GM19238 (cell line): ENCODE results near the gene ATXN1.

Experiments
- DNase-seq: peaks from one replicate; pipeline ENCODE4 v3.0.0; 2011; ENCODE audit warnings: low spot score; ENCODE audit not compliant: insufficient read length

ATXN1 gene

DNA sequence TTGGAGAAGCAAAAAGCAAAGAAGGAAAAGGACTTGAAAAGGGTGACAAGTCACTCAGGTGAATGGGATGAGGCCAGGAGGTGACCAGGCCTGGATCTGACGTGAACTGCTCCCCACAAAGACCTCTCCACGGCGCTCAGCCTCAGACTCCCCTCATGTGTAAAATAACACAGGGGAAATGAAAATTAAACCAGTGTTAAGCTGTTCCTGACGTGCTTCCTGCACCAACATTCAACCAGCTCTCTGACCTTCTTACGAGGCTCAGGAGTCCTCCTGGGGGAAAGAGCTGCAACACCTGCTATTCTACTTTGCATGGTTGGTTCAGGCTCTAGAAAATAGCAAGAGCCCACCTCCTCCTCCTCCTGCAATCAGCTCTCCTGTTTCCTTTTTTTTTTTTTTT, 256.7 kb downstream of the ATXN1 start:
- DNase-seq = no peak

DNA sequence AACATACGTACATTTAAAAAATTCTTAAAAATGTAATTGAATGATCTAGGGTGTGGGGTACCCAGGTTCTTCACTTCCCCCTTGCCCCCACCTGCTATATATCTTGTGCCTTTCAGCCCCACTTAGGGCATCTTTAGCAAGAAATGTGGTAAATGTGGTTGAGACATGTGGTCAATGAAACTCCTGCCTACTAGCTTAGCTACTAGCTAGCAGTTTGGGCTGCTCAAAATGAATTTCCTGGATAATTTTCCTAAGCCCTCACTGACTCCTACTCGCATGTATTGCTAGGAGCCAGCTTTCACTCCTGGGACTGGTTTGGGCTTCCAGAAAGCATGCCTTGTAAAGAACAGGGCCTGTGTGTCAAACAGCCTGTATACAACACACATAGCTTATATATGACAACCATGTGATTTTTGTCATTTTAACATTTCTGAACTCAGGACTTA, 257.3 kb downstream of the ATXN1 start:
- no peak for DNase-seq

DNA sequence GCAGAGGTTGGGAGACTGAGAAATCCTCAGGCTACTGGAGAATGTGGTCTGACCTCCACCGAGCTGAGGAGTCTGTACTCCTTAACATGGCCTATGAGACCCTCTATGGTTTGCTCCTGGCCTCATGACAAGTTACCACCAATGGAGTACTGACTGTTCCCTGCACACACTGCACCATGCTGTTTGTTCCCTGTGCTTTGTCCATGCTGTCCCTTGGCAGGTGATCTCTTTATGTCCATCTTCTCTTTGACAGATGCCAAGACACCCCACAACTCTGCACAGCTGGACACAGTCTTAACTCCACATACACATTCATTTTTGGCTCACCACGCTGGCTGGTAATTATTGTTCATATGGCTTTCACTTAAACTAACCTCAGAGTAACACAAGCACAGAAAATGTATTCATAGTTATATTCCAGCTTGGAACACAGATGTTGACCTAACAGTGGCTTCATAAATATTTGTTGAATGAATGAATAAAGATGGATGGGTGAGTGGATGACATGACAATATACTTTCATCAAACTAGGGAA, 258.0 kb downstream of the ATXN1 start:
- no peak for DNase-seq

DNA sequence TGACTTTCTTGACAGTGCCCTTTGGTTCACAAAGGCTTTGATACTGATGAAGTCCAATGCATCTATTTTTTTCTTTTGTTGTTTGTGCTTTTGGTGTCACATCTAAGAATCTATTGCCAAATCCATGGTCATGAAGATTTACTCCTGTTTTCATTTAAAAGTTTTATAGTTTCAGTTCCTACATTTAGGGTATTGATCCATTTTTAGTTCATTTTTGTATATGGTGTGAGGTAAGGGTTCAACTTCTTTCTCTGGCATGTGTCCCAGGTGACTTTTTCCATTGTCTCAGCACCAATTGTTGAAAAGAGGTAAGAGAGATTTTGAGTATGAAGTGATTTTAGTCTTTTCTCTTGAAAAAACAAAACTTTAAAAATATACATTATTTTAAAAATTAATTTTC, 262.3 kb downstream of the ATXN1 start:
- no peak for DNase-seq

DNA sequence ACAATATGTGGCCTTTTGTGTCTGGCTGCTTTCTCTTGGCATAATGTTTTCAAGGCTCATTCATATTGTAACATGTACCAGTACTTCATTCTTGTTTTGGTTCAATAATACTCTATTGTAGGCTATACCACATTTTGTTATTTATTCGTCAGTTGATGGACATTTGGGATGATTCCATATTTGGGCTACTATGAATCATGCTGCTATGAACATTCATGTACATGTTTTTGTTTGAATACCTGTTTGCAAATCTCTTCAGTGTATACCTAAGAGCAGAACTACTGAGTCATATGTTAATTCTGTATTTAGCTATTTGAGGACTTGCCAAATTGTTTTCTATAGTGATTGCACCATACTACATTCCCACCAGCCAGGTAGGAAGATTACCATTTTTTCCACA, 263.0 kb downstream of the ATXN1 start:
- DNase-seq = no peak

DNA sequence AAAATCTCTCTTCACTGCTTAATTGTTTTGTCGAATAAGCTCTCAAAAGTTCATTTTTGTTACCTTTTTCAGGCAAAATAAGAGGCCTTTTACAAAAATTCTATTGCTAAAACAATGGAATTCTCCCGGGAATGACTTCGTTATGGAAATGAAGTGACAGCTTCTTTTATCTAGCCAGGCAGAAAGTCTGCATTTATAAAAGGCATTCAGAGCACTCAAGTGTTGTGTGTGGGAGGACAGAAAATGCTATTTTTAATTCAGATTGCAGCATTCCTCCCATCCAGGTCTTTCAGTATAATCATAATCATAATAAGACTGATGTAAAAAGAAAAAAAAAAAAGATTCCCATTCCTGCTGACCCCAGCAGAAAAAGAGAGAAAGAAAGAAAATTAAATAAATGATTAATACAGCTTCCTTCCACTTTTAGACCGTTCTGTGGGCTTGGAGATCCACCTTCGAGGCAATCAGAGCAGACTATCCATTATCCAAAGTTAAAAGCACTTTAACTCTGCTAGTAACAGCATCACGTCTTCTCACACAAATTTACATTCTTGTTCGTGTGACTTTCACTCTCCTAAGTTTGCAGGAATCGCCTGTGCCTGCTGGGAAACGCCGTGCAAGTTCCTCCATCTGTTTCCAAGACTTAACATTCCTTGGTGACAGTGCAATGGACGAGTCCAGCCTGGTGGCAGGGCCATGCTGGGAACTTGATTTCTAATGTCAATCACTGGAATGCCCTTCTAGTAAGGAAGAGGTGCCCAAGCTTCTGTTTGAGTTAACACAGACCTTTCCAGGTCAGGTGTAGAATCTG, 264.1 kb downstream of the ATXN1 start:
- no peak for DNase-seq

DNA sequence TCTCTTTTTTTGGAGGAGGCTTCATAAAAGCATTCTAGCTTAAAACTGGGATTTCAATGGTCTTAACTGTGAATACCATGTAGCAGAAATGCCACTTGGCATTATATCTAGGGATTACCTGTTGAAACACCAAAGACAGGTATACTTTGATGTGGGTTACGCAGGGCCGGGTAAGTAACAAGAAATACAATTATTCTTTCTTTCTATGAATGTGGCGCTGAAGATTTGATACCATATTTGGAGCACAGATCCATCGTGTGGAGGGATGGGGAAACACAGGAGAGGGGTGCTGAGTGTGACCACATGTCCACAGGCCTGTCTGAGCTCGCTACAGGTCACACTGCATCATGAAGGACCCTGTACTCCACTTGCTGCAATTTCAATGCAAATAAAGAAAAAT, 265.1 kb downstream of the ATXN1 start:
- DNase-seq = no peak

DNA sequence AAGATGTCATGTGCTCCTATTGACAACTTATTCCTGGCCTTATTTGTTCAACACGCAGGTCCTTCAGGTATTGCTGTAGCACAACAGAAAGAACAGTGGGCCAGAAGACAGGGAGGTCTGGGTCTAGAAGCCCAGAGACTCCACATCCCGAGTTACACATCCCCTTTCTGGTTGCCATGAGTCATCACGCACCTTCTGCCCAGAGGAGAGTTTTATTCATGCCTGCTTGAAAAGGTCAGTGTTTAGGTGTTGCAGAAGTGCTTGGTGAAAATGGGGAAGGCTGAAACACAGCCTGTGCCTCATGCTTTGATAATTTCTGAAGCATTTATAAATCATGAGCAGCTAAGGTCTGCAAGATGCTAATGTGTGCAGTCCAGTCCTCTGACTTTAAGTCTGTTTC, 266.5 kb downstream of the ATXN1 start:
- DNase-seq = peak; percentile 32

DNA sequence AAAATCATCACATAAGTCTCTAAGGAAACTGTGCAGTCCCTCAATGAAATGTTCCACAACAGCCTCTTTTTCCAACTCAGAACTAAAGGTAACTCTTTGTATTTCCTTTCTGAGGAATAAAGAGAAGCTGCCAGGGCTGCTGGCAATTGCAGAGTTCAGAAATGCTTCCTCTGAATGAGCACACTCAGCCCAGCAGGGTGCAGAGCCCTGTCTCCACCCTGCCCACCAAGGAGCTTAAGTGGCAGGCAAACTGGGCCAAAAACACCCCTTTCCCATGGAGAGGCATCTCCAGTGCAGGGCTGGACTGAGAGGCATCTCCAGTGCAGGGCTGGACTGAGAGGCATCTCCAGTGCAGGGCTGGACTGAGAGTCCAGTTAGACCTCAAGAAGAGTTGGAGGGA, 267.5 kb downstream of the ATXN1 start:
- DNase-seq = no peak

DNA sequence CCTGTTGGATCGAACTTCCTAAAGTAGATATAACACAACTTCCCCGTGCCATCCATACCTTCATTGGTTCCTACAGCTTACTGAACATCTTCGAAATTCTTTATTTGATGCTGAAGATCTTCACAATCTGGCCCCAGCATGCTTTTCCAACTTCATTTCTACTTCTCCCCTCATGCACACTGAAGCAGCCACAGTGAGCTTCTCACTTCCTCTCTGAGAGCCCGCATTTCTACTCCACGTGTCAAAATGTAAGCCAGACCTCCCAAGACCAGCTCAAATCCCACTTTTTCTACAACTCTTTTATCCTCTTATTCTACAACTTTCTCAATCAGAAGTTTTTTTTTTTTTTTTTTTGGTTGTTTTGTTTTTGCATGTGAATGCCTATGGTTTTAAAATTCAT, 268.1 kb downstream of the ATXN1 start:
- DNase-seq = no peak

DNA sequence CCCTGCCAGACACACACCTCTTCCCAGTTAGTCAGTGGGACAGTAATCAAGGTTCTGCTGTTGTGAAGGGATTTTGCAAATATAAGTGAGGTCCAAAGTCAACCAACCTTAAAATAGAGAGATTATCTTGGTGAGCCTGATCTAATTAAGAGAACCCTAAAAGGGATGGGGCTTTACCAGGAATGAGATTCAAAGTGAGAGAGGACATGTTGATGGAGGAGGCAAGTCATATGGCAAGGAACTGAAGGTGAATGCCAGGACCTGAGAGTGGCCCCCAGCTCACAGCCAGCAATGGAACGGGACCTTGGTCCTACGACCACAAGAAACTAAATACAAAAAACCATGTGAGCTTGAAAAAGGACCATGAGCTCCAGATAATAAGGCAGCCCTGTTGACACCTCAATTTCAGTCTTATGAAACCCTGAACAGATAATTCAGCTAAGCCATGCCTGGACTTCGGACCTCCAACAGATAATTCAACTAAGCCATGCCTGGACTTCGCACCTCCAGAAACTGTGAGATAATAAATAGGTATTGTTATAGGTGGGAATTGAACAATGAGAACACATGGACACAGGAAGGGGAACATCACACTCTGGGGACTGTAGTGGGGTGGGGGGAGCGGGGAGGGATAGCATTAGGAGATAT, 269.5 kb downstream of the ATXN1 start:
- DNase-seq = no peak

DNA sequence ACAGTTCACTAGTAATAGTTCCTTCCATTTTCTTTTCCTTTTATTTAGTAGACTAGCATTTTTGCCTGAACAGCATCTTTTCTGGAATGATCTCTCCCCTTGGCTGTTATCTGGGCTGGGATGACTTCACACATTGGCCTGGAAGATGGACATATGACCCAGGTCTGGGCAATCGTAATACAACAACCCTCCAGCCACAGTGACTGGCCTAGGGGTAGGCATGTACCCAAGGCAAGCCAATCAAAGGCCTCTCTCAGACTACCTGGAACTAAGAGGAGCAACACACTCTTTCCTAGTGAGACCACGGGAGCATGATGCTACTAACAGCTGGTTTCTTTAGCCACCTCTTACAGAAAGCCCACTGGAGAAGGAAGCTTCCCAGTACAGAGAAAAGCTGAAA, 270.6 kb downstream of the ATXN1 start:
- DNase-seq = no peak

DNA sequence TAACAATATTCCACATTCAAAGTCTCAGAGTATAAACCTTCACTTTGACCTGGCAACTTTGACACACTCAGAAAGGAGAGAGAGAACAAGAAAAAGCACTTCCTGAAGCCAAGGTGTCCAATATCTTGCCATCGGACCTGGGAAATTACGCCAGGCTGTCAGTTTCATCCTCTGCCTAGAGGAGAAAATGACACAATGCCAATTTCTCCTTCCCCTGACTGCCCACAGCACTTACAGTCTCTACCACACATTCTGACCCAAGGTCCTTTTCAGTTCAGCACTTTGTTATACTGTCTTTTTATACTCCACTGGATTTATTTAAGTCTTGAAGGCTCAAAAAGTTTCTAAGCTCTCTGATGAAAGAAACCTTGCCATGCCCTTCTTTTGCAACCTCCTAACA, 272.4 kb downstream of the ATXN1 start:
- DNase-seq = no peak

DNA sequence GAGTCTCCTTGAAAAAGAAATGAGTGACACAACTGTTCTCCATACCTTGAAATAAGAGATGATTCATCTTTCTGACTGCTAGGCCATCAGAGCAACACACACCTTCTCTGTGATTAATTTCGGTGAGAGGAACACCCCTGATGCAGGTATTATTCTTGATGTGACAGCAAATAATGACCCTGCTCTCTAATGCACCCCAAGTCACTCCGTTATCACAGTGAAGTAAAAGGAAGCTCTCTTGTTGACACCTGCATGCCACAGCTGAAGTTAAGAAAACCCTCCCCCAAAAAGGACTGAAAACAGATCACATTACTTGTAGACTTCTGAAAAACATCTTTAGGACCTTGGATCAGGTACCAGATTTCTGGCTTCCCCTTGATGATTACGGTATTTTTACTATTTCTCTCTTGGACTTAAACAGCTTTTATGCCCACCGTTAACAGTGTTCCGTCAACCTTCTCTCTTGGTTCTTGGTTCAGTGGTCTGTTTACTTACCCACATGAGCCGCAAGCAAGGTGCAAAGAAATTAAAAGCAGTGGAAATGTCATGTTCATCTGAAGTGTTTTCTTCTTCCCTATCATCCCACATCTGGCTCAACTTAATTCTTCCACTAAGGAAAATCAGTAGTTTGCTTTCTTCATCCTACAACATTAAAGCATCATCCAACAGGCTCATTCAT, 273.1 kb downstream of the ATXN1 start:
- DNase-seq = no peak

DNA sequence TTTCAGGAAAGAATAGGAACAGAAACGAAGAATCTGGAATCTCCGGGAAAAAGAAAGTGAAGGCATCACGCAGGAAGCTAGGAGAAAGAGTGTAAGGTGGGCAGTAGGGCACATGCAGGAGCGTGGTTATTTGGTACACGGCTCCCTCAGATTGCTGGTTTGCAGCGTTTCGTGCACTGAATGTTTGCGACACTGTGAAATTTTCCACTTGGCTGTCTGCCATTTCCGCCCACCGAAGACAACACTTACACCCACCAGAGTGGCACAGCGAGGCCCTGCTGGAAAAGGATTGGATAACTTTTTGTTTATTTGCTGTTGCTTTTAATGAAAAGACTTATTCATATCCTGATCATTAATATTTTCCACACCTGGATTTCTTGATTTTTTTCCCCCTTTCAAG, 274.6 kb downstream of the ATXN1 start:
- no peak for DNase-seq

DNA sequence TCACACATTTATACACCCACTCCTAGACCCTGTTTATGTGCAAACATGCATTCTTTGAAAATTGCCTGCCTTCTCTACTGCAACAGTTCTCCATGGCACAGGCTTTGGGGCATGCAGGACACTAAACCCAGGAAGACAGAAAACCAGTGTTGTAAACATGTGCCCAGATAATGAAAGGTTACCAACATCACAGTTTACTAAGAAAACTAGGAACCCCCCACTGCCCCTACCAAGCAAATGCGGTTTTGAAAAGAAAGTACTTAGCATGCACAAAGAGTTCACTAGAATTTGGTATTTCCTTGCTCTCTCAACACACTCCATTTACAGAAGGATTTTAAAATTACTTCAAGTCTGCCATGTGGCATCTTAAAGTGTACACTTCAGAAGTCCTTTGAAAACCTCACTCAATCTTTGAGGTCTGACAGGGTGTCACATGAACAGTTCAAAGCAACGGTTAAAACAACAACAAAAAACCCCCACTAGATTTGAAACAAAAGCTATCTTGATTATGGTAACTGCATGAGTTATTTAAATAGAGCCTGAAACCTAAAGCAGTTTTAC, 277.9 kb downstream of the ATXN1 start:
- no peak for DNase-seq

DNA sequence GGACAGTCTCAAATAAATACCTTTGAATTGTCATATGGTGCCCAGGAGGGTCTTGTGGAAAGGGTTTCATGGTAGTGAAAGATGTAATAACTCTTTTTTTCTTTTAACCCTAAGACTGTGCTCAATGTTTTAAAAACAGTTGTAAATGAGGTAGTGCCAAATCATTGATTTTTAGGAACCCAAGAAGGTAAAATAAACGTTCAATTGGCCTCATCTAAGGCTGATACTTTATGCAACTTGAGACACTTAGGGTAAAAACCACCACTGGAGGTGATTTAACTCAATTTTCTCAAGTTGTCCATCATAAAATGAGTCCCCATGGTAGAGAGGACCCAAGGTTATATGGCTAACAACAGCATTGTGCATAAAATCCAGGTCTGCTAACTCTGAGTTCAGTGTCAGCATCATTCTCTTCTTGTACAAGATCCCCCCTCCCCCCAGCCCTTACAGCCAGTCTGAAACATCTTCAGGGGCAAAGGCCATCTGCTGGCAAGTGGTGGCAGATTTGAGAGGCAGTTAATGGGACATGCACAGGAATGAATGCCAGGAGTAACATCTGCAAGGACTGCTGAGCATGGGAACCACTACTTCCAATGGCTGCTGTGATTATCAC, 278.5 kb downstream of the ATXN1 start:
- no peak for DNase-seq

DNA sequence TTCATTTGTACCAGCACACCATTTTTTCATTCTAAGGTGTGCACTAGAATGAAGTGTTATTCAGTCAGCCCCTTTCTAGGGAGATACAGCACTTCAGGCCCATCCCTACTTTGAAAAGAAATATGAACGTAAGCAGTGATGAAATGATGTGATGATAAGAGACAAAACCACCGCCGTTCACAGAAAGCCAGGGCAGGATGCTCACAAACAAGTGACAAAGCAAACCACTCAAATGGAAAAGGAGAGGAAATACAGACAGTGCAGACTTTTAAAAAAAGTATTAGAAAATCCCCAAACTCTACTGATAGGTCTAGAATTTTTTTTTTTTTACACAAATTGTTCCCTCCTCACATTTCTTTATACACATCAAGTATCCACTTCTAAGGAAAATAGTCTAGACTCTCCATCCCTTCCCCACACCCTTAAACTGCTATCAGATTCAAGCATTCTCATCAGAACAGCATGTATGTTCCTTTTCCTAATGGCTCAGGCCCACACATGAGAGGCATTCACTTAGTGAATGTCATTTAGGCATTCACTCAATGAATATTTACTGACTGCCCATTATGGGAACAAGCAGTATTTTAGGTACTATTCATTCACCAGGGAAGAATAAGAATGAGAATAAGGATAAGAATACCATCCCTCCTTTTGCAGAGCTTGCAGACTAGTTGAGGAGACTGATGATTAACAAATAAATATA, 279.4 kb downstream of the ATXN1 start:
- no peak for DNase-seq

DNA sequence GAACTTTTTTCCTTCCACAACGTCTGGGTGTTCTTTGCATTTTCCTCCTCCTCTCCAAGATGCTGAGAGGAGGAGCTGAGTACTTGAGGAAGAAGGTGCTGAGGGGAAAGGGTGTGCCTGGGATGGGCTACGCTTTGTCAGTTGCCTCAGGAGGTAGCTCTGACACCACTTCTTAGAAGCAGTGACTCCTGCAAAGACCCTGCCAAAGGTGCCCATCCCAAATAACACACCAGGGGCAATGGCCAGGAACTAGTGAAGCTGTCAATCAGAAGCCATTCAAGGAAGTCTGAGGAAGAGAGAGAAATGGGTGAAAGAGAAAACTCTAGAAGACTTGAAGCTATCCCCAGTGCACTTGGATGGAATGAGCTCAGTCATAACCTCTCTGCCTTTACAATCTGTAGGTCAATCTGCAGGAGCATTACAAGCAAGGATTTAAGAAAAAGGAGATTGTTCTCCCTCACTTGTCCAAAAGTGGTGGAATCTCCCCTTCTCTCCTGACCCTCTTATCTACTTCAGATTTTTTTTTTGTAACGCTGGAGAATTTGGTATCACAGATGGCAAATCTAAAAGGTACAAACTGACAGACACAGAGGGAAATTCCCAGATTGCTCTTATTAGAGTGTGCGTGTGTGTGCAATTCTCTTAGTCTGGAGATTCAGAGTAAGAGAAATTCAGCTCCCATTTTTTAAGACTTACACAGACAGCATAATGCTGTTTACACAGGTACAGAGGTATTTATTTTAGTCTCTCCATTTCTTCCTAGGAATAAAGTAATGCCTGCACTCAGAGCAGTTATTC, 280.3 kb downstream of the ATXN1 start:
- DNase-seq = no peak
